Esophagus squamous epithelium (tissue), 4 donors: ENCODE results near the gene CTAG1B.
"Not testable (repeated sequence)": the region's sequence is repeated elsewhere in the genome, so short reads cannot be mapped to it uniquely, and the experiment has no call there.

Experiments used
- CTCF ChIP-seq, 6 experiments: fragments of 450-650 bp in 4 of 6; fragments of 200-600 bp in 2 of 6; sonication (generic) in 2 of 6; IDR thresholded peaks; one replicate each; pipeline ENCODE4 v1.5.1; 2016 to 2019; ENCODE audit warnings: antibody characterized with exemption in 6 of 6, mild to moderate bottlenecking in 4 of 6, moderate library complexity in 4 of 6
- POLR2A ChIP-seq, 4 donors: fragments of 450-650 bp; IDR thresholded peaks; one replicate each; pipeline ENCODE4 v1.6.1; 2017; ENCODE audit warnings: antibody characterized with exemption in 4 of 4, mild to moderate bottlenecking in 4 of 4, moderate library complexity in 3 of 4

GRCh38 chrX:154641740-154642139 is 22.7 kb upstream of the CTAG1B start:
- not testable (repeated sequence) for TF ChIP-seq CTCF, POLR2A (IDR thresholded peaks at IDR 0.05)
